Mammary epithelial cell (primary cell): ENCODE results near the gene SLC6A18.
"Not testable (repeated sequence)": the region's sequence is repeated elsewhere in the genome, so short reads cannot be mapped to it uniquely, and the experiment has no call there.

Experiments used
- EZH2 ChIP-seq: IDR thresholded peaks from 2 replicates; pipeline ENCODE4 v1.6.1; 2012; ENCODE audit warnings: low read length, inconsistent platforms, borderline replicate concordance
- TF ChIP-seq, protein P1 (sequence below), 2 donors: IDR thresholded peaks in 1 of 2; conservative IDR thresholded peaks in 1 of 2; 2 replicates each; pipeline ENCODE4 v1.5.1; 2011 to 2012; ENCODE audit warnings: inconsistent platforms in 2 of 2, low read length in 2 of 2, mild to moderate bottlenecking in 2 of 2, control low read depth in 1 of 2, low read depth in 1 of 2; ENCODE audit not compliant: insufficient read depth in 1 of 2; ENCODE audit errors: extremely low read depth in 1 of 2

DNA sequence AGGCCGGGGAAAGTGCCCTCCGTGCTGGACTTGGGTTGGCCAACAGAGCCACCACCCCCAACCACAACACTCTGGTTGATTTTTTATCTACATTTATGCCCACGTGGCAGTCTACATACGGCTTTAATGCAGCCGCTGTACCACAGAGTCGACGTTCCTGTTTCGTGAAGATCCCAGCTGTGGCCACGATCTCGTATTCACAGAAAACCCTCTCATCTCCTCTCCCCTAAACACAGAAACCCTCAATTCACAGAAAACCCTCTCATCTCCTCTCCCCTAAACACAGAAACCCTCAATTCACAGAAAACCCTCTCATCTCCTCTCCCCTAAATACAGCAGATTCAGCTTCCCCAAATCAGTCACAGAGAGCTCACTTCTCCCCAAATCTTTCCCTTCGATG, 3.8 kb downstream of the SLC6A18 start:
- TF ChIP-seq EZH2, result not testable (repeated sequence)
- TF ChIP-seq, protein P1, sequence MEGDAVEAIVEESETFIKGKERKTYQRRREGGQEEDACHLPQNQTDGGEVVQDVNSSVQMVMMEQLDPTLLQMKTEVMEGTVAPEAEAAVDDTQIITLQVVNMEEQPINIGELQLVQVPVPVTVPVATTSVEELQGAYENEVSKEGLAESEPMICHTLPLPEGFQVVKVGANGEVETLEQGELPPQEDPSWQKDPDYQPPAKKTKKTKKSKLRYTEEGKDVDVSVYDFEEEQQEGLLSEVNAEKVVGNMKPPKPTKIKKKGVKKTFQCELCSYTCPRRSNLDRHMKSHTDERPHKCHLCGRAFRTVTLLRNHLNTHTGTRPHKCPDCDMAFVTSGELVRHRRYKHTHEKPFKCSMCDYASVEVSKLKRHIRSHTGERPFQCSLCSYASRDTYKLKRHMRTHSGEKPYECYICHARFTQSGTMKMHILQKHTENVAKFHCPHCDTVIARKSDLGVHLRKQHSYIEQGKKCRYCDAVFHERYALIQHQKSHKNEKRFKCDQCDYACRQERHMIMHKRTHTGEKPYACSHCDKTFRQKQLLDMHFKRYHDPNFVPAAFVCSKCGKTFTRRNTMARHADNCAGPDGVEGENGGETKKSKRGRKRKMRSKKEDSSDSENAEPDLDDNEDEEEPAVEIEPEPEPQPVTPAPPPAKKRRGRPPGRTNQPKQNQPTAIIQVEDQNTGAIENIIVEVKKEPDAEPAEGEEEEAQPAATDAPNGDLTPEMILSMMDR (conservative IDR thresholded peaks at IDR 0.05 in 1 of 2, IDR thresholded peaks at IDR 0.05 in 1 of 2; ENCODE audit: extremely low read depth in 1 of 2, insufficient read depth in 1 of 2, low read depth in 1 of 2, low read length in 2 of 2), result not testable (repeated sequence)
